ENCODE measurements around the gene CDC14B. TPM values are rescaled to one million over a fixed set of nuclear protein-coding genes. Genes with fewer than 3 reads are reported as not detected.

CDC14B gene
- total and polyA plus RNA-seq, 4 donors, result 8.8 to 33.3 (median 11.3) TPM

- Histone ChIP-seq H3K4me1 (ENCODE audit: control insufficient read depth in 4 of 4, insufficient read depth in 4 of 4, low read length in 3 of 4) (no peaks in the 10 kb centered on the region), H3K9ac (ENCODE audit: low read depth in 1 of 2, low read length in 2 of 2) (no peak overlapping the region), H3K27ac (ENCODE audit: low read depth in 1 of 2, low read length in 2 of 2) (no peak overlapping the region), H3K4me3 (ENCODE audit: low read depth in 1 of 3, low read length in 3 of 3) (no peak overlapping the region), H3K27me3 (ENCODE audit: control insufficient read depth in 4 of 4, insufficient read depth in 4 of 4, low read length in 3 of 4) (no peaks in the 10 kb centered on the region), H3K9me3 (ENCODE audit: control insufficient read depth in 4 of 4, low read length in 3 of 4) (no peaks in the 10 kb centered on the region), H3K36me3 (ENCODE audit: control insufficient read depth in 4 of 4, insufficient read depth in 3 of 4, low read depth in 1 of 4, low read length in 3 of 4) (peaks cover 2 to 14% (median 5%) of the 10 kb centered on the region in 4 donors)
- TF ChIP-seq, protein P1, sequence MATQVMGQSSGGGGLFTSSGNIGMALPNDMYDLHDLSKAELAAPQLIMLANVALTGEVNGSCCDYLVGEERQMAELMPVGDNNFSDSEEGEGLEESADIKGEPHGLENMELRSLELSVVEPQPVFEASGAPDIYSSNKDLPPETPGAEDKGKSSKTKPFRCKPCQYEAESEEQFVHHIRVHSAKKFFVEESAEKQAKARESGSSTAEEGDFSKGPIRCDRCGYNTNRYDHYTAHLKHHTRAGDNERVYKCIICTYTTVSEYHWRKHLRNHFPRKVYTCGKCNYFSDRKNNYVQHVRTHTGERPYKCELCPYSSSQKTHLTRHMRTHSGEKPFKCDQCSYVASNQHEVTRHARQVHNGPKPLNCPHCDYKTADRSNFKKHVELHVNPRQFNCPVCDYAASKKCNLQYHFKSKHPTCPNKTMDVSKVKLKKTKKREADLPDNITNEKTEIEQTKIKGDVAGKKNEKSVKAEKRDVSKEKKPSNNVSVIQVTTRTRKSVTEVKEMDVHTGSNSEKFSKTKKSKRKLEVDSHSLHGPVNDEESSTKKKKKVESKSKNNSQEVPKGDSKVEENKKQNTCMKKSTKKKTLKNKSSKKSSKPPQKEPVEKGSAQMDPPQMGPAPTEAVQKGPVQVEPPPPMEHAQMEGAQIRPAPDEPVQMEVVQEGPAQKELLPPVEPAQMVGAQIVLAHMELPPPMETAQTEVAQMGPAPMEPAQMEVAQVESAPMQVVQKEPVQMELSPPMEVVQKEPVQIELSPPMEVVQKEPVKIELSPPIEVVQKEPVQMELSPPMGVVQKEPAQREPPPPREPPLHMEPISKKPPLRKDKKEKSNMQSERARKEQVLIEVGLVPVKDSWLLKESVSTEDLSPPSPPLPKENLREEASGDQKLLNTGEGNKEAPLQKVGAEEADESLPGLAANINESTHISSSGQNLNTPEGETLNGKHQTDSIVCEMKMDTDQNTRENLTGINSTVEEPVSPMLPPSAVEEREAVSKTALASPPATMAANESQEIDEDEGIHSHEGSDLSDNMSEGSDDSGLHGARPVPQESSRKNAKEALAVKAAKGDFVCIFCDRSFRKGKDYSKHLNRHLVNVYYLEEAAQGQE (IDR thresholded peaks at IDR 0.05), result no peak
- TF ChIP-seq NR2F2 (IDR thresholded peaks at IDR 0.05), result no peak
- TF ChIP-seq SP1 (IDR thresholded peaks at IDR 0.05), result no peak
- TF ChIP-seq, protein P2, sequence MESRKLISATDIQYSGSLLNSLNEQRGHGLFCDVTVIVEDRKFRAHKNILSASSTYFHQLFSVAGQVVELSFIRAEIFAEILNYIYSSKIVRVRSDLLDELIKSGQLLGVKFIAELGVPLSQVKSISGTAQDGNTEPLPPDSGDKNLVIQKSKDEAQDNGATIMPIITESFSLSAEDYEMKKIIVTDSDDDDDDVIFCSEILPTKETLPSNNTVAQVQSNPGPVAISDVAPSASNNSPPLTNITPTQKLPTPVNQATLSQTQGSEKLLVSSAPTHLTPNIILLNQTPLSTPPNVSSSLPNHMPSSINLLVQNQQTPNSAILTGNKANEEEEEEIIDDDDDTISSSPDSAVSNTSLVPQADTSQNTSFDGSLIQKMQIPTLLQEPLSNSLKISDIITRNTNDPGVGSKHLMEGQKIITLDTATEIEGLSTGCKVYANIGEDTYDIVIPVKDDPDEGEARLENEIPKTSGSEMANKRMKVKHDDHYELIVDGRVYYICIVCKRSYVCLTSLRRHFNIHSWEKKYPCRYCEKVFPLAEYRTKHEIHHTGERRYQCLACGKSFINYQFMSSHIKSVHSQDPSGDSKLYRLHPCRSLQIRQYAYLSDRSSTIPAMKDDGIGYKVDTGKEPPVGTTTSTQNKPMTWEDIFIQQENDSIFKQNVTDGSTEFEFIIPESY (IDR thresholded peaks at IDR 0.05), result no peak
- TF ChIP-seq, protein P3, sequence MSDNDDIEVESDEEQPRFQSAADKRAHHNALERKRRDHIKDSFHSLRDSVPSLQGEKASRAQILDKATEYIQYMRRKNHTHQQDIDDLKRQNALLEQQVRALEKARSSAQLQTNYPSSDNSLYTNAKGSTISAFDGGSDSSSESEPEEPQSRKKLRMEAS (IDR thresholded peaks at IDR 0.05), result no peak
- TF ChIP-seq FOXA1 (IDR thresholded peaks at IDR 0.05), result no peak
- TF ChIP-seq GABPA (IDR thresholded peaks at IDR 0.05 in 1 of 2, conservative IDR thresholded peaks at IDR 0.05 in 1 of 2), result no peak
- 43% methylated on average over 4 of the region's 4 CpGs for WGBS
- no peak for DNase-seq (ENCODE audit: low spot score)
Observed at GRCh38 chr9:96522366-96522765, 97.3 kb downstream of the CDC14B start.

DNA sequence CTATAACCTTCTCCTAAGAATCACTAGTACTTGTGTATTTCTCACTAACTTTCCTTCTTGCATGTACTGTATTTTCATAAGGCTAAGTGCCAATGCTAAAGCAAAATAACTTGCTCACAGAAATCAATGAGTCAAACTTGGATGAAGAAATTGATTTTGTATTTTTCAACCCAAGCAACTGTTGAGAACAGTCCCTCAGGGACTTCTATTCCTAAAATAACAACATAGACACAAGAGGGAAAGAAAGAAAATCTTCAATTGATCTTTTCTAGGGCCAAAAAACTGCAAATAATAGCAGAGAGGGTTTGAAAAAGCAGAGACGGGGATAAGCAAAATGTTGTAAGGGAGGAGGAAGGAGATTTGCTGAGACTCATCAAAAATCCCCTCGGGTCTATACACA lies 99.9 kb downstream of the CDC14B start:
- Histone ChIP-seq H3K27me3 (ENCODE audit: control insufficient read depth in 4 of 4, insufficient read depth in 4 of 4, low read length in 3 of 4) (no peaks in the 10 kb centered on the region), H3K4me3 (ENCODE audit: low read depth in 1 of 3, low read length in 3 of 3) (no peak overlapping the region), H3K27ac (ENCODE audit: low read depth in 1 of 2, low read length in 2 of 2) (no peak overlapping the region), H3K9me3 (ENCODE audit: control insufficient read depth in 4 of 4, low read length in 3 of 4) (no peaks in the 10 kb centered on the region), H3K4me1 (ENCODE audit: control insufficient read depth in 4 of 4, insufficient read depth in 4 of 4, low read length in 3 of 4) (peaks cover 0 to 3% (median 0%) of the 10 kb centered on the region in 4 donors), H3K36me3 (ENCODE audit: control insufficient read depth in 4 of 4, insufficient read depth in 3 of 4, low read depth in 1 of 4, low read length in 3 of 4) (peaks cover 2 to 14% (median 5%) of the 10 kb centered on the region in 4 donors), H3K9ac (ENCODE audit: low read depth in 1 of 2, low read length in 2 of 2) (no peak overlapping the region)
- TF ChIP-seq, protein P3 (IDR thresholded peaks at IDR 0.05), result no peak
- no peak for TF ChIP-seq RAD21 (IDR thresholded peaks at IDR 0.05)
- TF ChIP-seq FOXA1 (IDR thresholded peaks at IDR 0.05), result no peak
- TF ChIP-seq JUND (IDR thresholded peaks at IDR 0.05), result no peak
- no peak for TF ChIP-seq CTCF (IDR thresholded peaks at IDR 0.05; ENCODE audit: low read depth, low read length, missing input control)
- TF ChIP-seq ATF3 (IDR thresholded peaks at IDR 0.05), result no peak
- no peak for TF ChIP-seq RXRA (IDR thresholded peaks at IDR 0.05)
- no peak for TF ChIP-seq YY1 (IDR thresholded peaks at IDR 0.05)
- TF ChIP-seq SP1 (IDR thresholded peaks at IDR 0.05), result no peak
- TF ChIP-seq GABPA (IDR thresholded peaks at IDR 0.05 in 1 of 2, conservative IDR thresholded peaks at IDR 0.05 in 1 of 2), result no peak
- TF ChIP-seq HNF4A (conservative IDR thresholded peaks at IDR 0.05), result no peak
- DNase-seq (ENCODE audit: low spot score), result no peak
- WGBS, result 90% methylated on average over 2 of the region's 2 CpGs

Data from liver (tissue), 9 donors.